ENCODE measurements around the gene IGFN1. TPM values are rescaled to one million over a fixed set of nuclear protein-coding genes. Genes with fewer than 3 reads are reported as not detected.
A peak's percentile ranks its signal among the peaks of the same experiment; 100 is the strongest.

The IGFN1 gene
- total and polyA plus RNA-seq, 2 of the 8 experiments (the other 6 are each of a cell fraction or from before 2014, with no cell fraction given): not detected

DNA sequence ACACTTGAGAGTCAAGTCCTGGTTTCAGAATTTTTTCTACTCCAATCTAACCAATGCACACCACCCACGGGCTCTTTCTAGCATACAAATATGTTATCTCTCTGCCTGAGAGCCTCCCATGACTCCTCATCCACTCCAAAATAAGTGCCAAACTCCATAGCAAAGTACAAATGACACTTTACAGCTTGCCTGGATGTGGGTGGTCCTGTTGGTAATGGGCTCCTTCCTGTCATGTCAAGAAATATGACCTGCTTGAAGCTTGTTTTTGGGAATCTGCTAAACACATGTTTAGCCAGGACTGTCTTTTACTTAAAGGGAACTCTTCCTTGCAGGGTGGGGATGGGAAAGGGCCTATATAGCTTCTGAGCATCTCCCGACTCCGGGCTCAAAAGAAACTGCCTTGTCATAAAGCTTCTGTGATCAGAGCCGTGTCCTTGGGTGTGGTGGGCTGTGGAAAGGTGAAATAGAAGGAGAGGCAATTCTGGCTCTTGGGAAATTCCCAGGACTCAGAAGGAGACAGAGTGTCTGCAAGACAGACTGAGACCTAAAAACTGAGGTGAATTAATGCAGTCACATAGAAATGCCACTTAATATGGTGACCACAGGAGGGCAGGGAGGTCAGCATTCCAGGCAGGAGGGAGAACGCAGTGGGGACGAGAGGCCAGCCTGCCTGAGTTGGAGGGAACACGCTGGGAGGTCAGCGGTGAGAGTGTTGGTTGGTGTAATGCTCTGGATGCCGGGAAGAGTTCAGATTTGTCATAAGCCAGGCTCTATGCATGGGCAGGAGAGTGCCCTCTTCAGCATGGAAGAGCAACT, 6.1 kb upstream of the IGFN1 start (continued):
- TF ChIP-seq, protein P1, sequence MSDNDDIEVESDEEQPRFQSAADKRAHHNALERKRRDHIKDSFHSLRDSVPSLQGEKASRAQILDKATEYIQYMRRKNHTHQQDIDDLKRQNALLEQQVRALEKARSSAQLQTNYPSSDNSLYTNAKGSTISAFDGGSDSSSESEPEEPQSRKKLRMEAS (IDR thresholded peaks at IDR 0.05): peak; percentile 68
- TF ChIP-seq ASH2L (IDR thresholded peaks at IDR 0.05; ENCODE audit: low read length): no peak
- no peak for TF ChIP-seq EZH2 (IDR thresholded peaks at IDR 0.05; ENCODE audit: low read depth, low read length, severe bottlenecking)
- TF ChIP-seq CTCF (IDR thresholded peaks at IDR 0.05; ENCODE audit: control extremely low read depth in 1 of 3, insufficient read depth in 1 of 3, low read depth in 1 of 3, low read length in 3 of 3): peak; percentile 39 to 81 (median 61)

Measured in H1 (cell line).